Measurements from ENCODE around the gene LETM1.

The LETM1 gene

DNA sequence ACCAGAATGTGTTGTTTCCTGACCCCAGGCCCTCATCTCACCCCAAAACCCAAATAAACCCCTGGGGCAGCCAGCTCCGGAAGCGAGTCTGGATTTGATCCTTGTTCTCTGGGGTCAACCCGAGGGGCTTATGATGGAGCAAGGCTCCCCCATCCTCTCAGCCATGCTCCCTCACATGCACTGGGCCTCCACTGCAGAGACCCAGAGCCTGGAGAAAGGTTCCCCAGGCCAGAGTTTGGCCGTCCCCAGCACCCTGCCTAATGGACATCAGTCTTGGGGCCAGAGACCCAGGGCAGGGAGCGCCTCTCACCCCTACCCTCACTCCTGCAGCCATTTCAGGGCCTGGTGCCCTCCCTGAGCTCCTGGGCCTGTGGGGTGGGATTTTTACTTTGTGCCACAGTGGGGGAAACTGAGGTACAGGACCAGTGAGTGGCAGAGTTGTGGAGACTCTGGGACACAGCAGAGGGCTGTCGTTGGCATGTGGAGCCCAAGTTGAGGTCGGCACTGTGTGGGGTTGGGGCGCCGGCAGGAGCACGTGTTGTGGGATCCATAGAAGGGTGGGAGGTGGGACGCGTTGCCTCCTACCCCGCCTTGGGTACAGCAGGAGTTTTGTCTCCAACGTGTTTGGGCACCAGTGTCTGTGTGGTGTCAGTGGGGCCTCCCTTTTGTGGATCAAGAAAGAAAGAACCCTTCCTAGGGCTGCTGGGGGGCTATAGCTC lies 59.3 kb downstream of the LETM1 start:
- TF ChIP-seq, protein P1, sequence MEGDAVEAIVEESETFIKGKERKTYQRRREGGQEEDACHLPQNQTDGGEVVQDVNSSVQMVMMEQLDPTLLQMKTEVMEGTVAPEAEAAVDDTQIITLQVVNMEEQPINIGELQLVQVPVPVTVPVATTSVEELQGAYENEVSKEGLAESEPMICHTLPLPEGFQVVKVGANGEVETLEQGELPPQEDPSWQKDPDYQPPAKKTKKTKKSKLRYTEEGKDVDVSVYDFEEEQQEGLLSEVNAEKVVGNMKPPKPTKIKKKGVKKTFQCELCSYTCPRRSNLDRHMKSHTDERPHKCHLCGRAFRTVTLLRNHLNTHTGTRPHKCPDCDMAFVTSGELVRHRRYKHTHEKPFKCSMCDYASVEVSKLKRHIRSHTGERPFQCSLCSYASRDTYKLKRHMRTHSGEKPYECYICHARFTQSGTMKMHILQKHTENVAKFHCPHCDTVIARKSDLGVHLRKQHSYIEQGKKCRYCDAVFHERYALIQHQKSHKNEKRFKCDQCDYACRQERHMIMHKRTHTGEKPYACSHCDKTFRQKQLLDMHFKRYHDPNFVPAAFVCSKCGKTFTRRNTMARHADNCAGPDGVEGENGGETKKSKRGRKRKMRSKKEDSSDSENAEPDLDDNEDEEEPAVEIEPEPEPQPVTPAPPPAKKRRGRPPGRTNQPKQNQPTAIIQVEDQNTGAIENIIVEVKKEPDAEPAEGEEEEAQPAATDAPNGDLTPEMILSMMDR (IDR thresholded peaks at IDR 0.05; ENCODE audit: control insufficient read depth, extremely low read depth, insufficient read depth) = no peak
- no peak overlapping the region for H3K4me3 ChIP-seq (ENCODE audit: low read depth, low read length)
- no peak for DNase-seq (ENCODE audit: low read depth)

DNA sequence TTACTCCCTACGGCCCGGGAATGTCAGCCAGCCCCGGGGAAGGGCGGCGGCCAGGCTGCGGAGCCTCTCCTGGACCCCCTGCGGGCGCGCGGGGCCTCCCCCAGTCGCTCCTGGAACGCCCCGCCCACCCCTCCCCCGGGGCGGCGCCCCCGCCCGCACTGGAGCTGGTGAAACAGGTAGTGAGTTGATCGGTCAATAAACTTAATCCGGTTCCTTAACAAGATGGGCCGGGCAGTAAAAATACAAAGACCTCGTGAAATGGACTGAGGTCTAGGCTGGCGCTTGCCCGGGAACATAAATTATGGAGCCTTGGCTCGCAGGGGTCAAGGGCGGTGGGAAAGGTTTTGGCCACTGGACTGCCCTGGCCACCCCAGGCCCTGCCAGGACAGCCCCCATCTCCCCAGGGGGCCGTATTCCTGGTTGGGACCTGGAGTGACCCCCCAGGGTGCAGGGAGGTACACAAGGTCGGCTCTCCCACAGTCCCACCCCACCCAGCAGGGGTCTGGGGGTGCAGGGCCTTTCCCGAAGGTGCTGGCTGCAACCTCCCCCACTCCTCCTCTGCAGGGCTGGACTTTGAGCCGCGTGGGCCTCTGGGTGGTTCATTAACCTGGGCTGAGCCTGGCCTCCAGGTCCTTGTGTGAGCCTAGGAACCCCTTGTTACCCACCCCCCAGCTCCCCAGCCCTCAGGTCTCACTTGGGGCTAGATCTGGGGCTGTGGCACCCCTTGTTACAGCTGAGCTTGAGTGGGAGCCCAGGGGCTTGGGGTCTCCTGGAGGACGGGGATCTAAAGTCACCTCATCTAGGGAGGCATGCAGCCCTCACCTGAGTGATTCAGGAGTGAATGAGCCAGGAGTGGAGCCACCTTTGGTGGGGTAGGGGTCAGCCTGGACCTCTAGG lies 60.4 kb downstream of the LETM1 start:
- H3K4me3 ChIP-seq (ENCODE audit: low read depth, low read length) = peak overlapping the region; percentile 41
- DNase-seq (ENCODE audit: low read depth) = peak; percentile 48
- TF ChIP-seq, protein P1 (IDR thresholded peaks at IDR 0.05; ENCODE audit: control insufficient read depth, extremely low read depth, insufficient read depth) = no peak

DNA sequence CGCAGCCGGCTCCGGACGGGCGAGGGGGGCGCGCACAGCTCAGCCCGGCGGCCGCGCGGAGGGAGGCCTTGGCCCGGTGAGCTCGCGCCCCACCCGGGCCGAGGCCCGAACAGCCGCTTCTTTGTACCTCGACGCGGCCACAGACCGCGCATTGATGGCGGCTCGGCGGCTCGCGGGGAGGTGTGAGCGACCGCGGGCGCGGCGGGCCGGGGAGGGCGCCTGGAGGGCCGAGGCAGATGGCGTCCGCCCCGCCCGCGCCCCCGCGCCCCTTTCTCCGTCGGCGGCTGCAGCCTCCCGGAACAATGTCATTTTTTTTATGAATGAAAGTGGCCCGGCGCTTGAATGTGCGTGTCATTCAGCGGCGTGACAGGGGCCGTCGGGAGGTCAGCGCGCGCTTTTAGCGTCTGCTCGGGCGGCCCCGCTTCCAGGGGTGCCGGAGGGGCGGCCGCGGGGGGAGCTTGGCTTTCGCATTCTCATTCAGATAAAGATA lies 61.1 kb downstream of the LETM1 start:
- TF ChIP-seq, protein P1 (IDR thresholded peaks at IDR 0.05; ENCODE audit: control insufficient read depth, extremely low read depth, insufficient read depth) = no peak
- peak overlapping the region; percentile 41 for H3K4me3 ChIP-seq (ENCODE audit: low read depth, low read length)
- no peak for DNase-seq (ENCODE audit: low read depth)

DNA sequence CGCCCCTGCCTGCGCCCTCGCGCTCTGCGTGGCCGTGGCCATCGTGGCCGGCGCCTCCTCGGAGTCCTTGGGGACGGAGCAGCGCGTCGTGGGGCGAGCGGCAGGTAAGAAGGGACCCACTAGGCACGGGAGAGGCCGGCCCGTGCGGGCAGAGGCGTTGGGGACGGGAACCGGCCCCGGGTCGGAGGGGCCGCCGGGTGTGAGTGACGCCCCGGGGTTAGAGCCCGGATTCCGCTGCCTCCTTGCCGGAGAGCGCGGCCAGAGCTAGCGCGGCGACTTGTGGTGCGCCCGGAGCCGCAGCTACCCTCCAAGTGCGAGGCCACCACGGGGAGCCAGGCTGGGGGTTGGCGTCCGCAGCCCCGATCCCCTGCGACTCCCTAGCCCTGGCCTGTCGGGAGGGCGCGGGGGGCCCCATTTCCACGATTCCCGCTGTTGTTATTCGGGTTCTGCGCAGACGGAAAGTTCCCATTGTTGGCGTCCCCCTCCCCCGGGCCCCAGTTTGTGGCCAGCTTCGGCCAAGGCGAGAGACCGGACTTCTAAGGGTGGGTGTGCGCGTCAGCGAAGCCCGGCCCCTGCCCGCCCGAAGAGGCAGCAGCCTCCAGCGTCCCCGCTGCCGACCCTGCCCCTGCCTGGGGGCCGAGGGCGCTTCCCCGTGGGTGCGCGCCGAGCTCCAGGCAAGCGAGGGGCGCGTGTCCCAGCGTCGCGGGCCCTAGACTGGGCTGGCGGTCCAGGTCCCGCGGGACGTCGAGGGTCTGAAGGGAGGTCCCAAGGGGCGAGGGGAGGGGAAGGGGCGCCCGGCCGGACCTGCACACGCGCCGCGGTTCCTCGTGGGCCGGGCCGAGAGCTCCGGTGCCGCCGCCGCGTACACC lies 61.8 kb downstream of the LETM1 start:
- DNase-seq (ENCODE audit: low read depth) = no peak
- TF ChIP-seq, protein P1 (IDR thresholded peaks at IDR 0.05; ENCODE audit: control insufficient read depth, extremely low read depth, insufficient read depth) = no peak
- peak overlapping the region; percentile 44 for H3K4me3 ChIP-seq (ENCODE audit: low read depth, low read length)

- DNase-seq (ENCODE audit: low read depth) = no peak
- peak overlapping the region; percentile 21 for H3K4me3 ChIP-seq (ENCODE audit: low read depth, low read length)
- TF ChIP-seq, protein P1 (IDR thresholded peaks at IDR 0.05; ENCODE audit: control insufficient read depth, extremely low read depth, insufficient read depth) = no peak
These were observed 62.5 kb downstream of the LETM1 start for GRCh38 chr4:1793496-1793840.

GRCh38 chr4:1792832-1793495 lies 63.0 kb downstream of the LETM1 start, which contains the start of gene FGFR3:
Gene FGFR3, plus strand, starts transcription at chr4:1793293. Its CDS starts 642 bp downstream, at chr4:1793935.
- peak within 1 kb of the TSS; percentile 44 for H3K4me3 ChIP-seq (ENCODE audit: low read depth, low read length)
- DNase-seq (ENCODE audit: low read depth) = no peak
- TF ChIP-seq, protein P1 (IDR thresholded peaks at IDR 0.05; ENCODE audit: control insufficient read depth, extremely low read depth, insufficient read depth) = no peak

All from LNCaP clone FGC (cell line).